ENCODE results near the gene ARF3. TPM values are rescaled to one million over a fixed set of nuclear protein-coding genes. Genes with fewer than 3 reads are reported as not detected.

ARF3 gene
- total RNA-seq, 4 donors from 2014 or later: 65.1 to 89.3 (median 80.1) TPM

- DNase-seq (ENCODE audit: low spot score in 2 of 2): no peak
- intact Hi-C loops (cut with DNase I; ENCODE audit: low total_unique reads): no loop called here
Measured at GRCh38 chr12:48973941-48974673, 16.8 kb upstream of the ARF3 start.

GRCh38 chr12:48973531-48973930, 16.2 kb upstream of the ARF3 start:
- no peak for DNase-seq (ENCODE audit: low spot score in 2 of 2)
- intact Hi-C loops (cut with DNase I; ENCODE audit: low total_unique reads): no loop called here

More at GRCh38 chr12:48973941-48974673, 16.8 kb upstream of the ARF3 start:
- no peak overlapping the region for H3K4me3 ChIP-seq (ENCODE audit: low read depth, poor library complexity, severe bottlenecking)
- 50 to 57% methylated on average over 17 to 19 of the region's 19 CpGs for WGBS, 2 donors
- TF ChIP-seq POLR2A (IDR thresholded peaks at IDR 0.05): no peak
- no peak for TF ChIP-seq CTCF (IDR thresholded peaks at IDR 0.05)

GRCh38 chr12:48972952-48973483, 15.7 kb upstream of the ARF3 start:
- TF ChIP-seq POLR2A (IDR thresholded peaks at IDR 0.05): no peak
- TF ChIP-seq CTCF (IDR thresholded peaks at IDR 0.05): no peak
- no peak for DNase-seq (ENCODE audit: low spot score in 2 of 2)
- intact Hi-C loops (cut with DNase I; ENCODE audit: low total_unique reads): no loop called here
- H3K4me3 ChIP-seq (ENCODE audit: low read depth, poor library complexity, severe bottlenecking): no peak overlapping the region
- WGBS, 2 donors: 60 to 61% methylated on average over 3 of the region's 3 CpGs

More at GRCh38 chr12:48973531-48973930, 16.2 kb upstream of the ARF3 start:
- TF ChIP-seq POLR2A (IDR thresholded peaks at IDR 0.05) (no peak), CTCF (IDR thresholded peaks at IDR 0.05) (no peak)
- WGBS, 2 donors: 55 to 59% methylated on average over 11 to 12 of the region's 12 CpGs
- no peak overlapping the region for H3K4me3 ChIP-seq (ENCODE audit: low read depth, poor library complexity, severe bottlenecking)

GRCh38 chr12:48972213-48972951, 15.1 kb upstream of the ARF3 start:
- 24% methylated on average over 11 to 20 of the region's 23 CpGs for WGBS, 2 donors
- intact Hi-C loops (cut with DNase I; ENCODE audit: low total_unique reads): no loop called here
- no peak for TF ChIP-seq CTCF (IDR thresholded peaks at IDR 0.05)
- TF ChIP-seq POLR2A (IDR thresholded peaks at IDR 0.05): no peak
- DNase-seq (ENCODE audit: low spot score in 2 of 2): no peak
- H3K4me3 ChIP-seq (ENCODE audit: low read depth, poor library complexity, severe bottlenecking): no peak overlapping the region

GRCh38 chr12:48970702-48971334, 13.5 kb upstream of the ARF3 start:
- 22 to 39% methylated on average over 9 to 10 of the region's 10 CpGs for WGBS, 2 donors
- intact Hi-C loops (cut with DNase I; ENCODE audit: low total_unique reads): no loop called here
- no peak for DNase-seq (ENCODE audit: low spot score in 2 of 2)
- H3K4me3 ChIP-seq (ENCODE audit: low read depth, poor library complexity, severe bottlenecking): no peak overlapping the region
- TF ChIP-seq POLR2A (IDR thresholded peaks at IDR 0.05): no peak
- no peak for TF ChIP-seq CTCF (IDR thresholded peaks at IDR 0.05)

Data from lower leg skin (tissue), 4 donors.